Cerebellar nuclear complex (tissue), 1 donor: Measurements from ENCODE around the gene WIPF1.
"Not testable (repeated sequence)": the region's sequence is repeated elsewhere in the genome, so short reads cannot be mapped to it uniquely, and the experiment has no call there.

Source experiments
- DNase-seq, 2 experiments: peaks; one replicate each; lab custom pipeline; 2025; lab: John Stamatoyannopoulos, UW

WIPF1 gene

DNA sequence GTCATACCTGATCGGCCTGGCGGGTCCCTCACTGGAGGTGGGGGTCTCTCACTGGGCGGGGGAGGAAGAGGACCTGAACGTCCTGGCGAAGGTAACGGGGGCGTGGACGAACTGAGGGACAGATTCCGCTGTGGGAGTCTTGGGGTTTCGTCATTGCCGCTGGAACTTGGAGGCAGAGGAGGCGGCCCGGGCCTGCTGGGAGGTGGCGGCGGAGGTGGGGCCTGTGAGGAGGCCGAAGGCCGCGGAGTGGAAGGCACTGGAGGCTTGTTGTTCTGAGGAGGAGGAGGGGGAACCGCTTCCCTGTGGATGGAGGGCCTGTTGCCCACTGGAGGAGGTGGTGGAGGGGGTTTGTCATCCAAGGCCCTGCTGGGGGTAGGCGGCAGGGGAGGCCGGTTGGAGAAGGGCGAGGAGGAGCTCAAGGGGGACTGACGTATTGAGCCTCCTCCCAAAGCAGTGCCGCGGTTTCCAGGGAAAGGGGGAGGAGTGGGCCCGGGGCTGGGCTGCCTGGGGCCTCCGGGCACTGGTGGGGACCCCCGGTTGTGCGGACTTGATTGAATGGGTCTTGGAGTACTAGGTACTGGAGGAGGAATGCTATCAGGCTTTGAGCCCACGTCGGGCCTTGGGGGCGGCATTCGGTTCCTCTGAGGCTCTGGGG is 25.8 kb downstream of the WIPF1 start:
- no peak for DNase-seq

DNA sequence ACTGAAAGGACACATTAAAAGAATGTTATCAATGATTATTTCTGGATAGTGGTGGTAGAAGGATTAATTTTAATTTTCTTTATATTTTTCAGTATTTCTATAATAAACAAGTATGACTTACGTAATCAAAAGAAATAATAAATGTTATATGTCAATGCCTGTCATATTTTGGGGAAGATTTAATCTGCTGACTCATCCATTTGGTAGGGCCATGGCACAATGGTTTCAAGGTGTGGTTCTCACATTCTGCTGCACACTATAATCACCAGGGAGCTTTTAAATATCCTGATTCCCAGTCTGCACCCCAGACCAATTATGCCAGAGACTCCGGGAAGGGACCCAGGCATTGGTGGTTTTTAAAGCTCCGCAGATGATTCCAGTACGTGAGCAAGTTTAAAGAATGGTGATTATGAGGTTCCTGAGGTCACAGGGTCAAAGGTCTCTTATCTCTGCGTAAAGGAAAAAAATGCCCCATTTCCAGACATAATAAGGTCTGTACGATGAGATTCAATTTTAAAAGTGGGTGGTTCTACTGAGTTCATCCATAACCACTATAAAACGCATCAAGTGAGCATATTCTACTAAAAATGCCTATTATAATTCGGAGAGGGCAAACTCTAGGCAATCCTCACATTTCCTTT is 27.2 kb downstream of the WIPF1 start:
- DNase-seq = no peak

DNA sequence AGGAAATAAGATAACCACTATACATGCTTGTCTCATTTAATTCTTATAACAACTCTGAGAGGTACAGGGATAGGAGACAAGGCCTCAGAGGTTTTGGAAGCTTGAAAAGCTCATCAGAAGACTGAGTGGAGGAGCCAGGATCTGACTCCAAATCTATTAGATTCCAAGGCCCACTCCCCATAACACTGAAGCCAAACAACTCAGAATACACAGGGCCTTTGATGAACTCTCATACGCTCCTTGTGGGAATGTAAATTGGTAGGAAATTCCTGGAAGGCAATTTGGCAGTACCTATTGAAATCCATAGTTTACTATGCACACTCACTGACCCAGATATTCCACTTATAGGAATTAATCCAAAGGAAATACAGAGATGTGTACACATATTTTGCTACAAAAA is 27.9 kb downstream of the WIPF1 start:
- no peak for DNase-seq

DNA sequence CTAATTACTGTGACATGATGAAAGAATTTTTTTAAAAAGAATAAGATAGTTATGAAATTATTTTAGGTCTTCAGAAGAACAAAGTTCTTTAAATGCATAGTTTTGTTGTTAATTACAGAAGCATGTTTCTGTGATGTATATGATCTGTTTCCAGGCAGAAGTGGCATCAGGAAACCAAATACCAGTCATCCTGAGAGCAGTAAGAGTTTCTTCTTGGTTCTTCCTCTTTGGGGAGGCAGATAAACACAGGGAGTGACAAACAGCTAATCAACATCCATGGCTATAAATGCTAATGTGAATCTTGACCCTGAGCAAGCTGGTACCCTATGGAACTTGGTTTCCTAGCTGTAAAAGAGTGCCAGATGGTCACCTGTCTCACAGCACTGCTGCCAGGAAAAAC is 29.2 kb downstream of the WIPF1 start:
- DNase-seq = no peak

DNA sequence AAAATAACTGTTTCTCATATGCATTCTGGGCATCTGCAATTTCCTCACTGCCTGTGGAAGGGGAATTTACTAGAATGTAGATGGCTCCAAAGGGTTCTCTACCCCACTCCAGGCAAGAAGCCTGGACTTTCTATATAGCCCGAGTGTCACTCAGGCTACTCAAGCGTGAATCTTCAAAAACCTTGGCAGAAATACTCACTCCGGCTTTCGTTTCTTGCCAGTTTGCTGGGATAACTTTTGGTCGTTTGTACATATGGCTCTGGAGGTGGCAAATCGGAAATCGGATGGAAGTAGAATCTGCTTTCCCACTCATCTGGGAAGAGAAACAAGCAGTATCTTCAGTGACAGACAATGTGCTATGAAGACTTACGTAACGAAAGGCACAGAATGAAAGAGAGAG is 30.7 kb downstream of the WIPF1 start:
- DNase-seq = no peak

DNA sequence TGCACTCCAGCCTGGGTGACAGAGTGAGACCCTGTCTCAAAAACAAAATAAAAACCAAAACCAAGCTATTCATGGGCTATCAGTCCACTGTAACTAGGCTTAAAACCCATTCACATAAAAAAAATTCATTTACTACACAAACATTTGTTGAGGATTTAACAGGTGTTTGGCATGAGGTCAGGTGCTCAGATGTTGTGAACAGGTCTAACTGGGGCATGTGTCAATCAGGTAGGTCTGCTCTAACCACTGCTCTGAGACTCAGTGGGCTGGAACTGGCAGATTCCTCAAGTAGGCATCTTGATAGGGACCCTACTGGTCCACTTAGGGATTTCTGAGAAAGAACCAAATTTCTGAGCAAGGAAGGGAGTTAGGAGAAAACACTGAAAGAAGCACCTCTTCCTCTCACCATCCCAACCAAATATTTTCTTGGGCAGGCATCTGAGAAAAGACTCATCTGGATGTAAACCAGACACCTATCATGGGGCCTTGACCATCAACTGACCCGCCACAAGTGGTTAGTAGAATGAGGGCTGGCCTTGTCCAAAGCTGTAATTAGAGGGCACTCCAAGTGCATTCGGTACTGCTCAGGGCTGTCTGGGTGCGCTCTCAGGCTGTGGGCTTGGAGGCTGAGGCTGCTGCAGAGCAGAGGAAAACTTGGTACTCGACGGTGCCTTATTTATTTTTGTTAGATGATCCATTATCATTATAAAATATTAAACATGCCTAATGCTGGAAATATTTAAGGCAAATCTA is 33.9 kb downstream of the WIPF1 start:
- no peak for DNase-seq

DNA sequence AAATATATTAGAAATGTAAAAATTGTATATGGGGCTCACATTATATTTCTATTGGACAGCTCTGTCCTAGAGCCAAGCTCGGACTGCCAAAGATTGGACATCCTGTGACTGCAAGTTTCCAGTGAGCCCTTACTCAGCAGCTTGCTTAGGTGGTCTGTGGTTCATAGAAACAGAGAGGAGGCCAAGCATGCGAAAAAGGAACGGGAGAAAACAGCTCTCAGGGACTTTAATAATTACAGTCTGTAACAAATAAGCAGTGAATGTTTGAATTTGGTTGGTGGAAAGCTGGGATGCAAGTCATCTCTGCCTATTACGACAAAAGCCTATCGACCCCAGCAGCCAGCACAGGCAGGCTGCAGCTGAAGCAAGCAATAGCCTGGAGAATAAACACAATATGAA is 35.6 kb downstream of the WIPF1 start:
- no peak for DNase-seq

DNA sequence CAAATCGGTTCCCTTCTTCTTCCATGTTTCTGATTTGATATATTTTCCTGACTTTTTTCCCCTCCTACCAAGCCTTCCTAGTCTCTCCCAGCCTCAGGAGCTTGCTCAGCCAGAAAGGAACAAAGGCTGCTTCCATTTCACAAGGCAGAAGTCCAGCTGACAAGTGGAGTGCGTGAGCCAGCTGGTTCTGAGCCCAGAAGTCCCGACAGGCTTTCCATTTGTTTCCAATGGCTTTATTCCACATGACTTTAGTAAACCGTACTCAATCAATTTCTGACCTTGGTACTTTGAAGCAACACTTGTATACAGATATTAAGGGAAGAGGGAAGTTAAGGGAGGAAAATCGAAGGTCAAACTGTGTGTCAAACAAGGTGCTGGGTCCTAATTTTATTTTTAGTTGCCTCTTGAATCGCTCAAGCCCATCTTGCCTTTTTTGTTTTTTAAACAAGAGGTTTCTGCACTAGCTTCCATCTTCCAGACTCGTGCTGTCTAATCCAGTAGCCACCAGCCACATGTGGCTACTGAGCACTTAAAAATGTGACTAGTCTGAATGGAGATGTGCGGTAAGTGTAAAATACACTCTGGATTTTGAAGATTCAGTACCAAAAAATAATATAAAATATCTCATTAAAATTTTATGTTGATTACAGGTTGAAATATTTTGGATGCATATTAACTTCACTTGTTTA is 36.2 kb downstream of the WIPF1 start:
- DNase-seq = peak; percentile 53 to 85

DNA sequence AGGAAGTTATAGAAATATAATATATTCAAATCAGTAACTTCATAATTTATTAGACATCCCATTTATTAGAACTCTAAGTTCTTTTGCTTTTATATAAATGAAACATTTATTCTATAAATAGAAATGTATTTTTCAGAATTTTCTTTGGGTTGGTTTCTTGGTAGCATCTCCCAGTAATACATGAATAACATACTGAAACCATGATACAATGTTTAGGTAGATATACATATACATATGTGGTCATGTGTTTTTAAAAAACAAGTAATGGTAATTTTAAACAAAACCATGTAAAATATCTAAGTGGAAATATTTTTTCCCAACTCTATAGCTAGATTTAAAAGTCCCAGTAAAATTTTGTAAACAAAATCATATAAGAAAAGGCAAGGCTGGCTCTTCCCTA is 36.9 kb downstream of the WIPF1 start:
- DNase-seq = no peak

DNA sequence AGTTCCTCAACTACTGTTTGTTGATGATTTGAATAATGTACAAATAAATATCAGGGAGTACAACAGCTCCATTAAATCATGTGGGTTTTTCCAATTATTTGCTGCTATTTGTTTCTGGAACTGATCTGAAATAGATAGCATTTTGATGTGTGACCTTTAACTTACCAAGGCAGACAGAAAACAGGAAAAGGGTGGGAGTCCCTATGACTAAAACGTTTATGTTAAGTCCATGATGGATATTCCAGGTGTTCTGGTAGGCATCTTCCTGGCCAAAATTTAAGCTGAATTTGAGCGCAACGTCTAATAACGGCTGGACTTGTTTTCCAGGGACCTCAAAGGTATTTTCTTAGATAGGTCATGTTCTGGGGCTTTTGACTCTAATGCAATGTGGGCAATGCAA is 41.6 kb downstream of the WIPF1 start:
- DNase-seq = no peak

DNA sequence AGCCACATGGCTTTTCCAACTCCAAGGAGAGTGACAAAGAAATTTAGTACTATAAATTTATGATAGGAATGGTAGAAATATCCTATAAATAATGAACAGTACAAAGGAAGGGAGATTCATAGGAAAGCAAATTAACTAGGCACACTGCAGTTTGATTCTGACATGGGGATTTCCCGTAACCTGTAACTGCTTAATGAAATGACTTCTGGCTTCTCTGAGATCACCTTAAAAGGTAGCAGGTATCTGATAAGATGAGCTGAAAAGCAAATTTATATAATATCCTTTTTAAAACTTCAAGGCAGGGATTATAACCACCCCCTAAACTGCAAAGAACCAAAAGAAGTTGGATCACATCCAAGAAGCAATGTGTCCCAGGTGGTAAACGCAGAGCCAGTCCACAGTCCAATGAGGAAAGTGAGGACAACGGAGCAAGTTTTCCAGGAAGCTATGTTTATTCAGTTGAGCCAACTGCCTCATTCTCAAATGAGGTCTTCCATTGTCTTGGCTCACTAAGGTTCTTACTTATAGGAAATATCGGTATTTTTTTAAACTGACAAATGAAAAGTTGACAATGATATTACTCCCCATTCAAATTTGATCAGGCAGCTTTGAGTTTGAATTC is 43.0 kb downstream of the WIPF1 start:
- DNase-seq = no peak

DNA sequence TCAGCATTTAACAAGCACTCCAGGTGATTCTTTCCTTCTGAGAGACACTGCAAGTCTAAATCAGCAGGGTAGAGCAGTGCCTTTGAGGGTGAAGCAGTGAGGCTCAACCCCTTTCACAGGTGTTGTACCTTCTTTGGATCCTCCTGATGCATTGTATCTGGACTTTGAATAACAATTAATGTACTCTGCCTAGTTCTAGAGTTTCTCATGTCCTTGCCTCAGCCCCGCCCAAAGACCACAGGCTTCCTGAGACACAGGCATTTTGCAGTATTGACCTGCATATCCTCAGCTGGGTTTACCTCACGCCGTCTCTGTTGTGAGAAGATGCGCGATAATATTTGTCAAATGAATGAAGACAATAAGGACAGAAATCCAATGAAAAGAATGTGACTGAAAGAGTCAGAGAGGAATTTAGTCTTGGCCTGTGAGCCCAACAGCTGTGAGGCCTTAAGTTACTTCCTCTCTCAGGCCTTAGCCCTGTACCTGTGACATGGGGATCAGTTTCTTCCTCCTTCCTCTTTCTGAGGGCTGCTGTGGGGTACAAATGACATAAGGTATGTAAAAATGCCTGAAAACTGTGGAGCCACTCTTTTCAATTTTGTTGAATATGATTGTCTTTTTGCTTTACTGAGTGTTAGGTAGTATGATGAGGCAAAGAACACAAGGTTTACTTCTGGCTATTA is 43.7 kb downstream of the WIPF1 start:
- DNase-seq = no peak

DNA sequence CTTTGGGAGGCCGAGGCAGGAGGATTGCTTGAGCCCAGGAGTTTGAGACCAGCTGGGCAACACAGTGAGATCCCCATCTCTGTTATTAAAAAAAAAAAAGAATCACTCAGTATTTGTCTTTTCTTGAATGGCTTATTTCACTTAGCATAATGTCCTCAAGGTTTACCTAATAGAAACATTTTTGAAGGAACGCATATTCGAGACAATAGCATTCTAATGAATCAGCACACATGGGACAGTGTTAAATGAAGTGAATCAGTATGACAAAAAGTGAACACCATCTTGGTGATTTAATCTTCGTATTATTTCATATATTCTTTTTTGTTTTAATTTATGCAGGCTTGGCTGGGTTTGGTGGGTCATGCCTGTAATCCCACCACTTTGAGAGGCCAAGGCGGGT is 44.7 kb downstream of the WIPF1 start:
- DNase-seq = no peak

DNA sequence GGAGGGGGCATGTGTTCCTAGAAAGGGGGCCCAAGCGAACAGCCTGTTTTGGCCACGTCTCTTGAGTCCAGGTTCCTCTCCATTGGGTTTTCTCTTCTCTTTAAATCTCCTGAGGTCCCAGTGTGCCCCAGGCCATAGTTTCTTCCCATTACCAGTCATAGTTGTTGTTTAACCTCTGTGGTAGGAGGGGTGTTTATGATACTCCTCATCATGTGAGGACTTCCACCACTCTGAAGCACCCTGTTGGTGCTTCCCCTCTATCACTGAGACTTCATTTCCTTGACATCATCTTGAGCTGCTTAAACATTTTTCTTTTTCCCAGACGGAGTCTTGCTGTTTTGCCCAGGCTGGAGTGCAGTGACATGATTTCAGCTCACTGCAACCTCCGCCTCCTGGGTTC is 45.9 kb downstream of the WIPF1 start:
- no peak for DNase-seq

DNA sequence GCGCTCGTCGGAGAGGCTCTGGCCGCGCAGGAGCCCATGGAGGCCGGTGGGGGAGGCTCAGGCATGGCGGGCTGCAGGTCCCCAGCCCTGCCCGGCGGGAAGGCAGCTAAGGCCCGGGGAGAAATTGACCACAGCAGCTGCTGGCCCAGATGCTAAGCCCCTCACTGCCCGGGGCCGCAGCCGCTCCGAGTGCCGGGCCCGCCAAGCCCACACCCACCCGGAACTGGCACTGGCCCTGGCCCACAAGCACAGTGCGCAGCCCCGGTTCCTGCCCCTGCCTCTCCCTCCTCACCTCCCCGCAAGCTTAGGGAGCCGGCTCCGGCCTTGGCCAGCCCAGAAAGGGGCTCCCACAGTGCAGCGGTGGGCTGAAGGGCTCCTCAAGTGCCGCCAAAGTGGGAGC is 49.0 kb downstream of the WIPF1 start:
- DNase-seq = not testable (repeated sequence)

DNA sequence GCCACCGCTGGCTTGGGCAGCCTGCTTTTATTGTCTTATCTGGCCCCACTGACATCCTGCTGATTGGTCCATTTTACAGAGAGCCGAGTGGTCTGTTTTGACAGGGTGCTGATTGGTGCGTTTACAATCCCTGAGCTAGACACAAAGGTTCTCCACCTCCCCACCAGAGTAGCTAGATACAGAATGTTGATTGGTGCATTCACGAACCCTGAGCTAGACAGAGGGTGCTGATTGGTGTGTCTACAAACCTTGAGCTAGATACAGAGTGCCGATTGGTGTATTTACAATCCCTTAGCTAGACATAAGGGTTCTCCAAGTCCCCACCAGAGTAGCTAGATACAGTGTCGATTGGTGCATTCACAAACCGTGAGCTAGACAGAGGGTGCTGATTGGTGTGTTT is 49.6 kb downstream of the WIPF1 start:
- not testable (repeated sequence) for DNase-seq

DNA sequence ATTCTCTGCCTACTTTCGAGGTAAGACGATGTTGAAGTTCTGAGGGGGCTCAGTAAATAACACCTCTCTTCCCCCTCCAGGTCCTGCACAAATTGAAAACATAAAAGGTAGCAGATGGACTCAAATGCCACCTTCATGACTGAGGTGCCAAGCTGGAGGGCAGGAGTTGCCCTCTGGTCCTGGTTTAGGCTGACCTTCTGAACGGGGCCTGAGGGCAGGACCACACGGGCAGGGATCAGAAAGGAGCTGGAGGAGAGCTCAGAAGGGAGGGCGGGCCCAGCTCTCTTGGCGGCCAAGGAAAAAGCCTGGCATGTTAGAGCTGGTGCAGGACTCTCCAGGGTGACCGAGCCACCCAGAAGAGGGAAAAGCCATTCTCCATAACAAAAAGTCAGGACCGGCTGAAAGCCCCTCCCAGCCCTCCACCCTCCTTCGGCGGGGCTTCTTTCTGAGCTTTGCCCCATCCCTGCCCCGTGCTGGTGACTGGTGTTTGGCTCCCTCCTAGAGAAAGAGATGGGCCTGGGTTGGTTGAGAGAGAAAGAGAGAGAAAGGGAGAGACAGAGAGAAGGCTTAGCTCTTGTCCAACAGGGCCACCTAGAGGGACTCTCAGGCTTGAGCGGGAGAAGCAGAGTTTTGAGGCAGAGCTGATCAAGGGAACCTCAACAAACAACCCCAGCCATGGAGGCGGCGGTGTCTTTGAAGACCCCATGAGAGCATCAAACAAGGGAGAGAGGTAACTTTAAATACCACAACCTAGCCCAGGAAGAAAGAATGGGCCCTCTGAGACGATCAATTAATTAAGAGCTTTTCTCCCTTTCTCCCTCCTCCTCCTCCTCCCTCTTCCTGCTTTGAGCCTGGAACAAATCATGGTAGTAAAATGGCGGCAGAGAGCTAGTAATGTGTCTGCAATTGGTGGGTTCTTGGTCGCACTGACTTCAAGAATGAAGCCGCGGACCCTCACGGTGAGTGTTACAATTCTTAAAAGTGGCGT is 50.8 kb downstream of the WIPF1 start:
- no peak for DNase-seq

DNA sequence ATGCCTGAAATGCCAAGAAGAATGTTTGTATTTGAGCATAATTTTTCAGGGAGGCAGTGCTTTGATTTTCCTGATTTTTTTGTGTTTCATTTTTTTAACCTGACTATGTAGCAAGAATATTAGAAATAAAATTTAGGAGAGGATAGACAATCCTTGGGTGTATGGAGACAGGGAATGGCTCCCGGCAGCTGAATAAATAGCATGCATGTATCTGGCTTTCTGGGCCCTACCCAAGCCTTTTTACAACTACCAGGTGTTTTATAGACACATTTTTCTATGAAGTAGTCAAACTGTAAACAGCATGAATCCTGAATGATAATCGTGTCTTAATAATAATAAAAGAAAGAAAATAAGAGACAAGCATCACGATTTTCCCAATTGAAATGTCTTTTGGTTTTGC is 52.4 kb downstream of the WIPF1 start:
- no peak for DNase-seq

DNA sequence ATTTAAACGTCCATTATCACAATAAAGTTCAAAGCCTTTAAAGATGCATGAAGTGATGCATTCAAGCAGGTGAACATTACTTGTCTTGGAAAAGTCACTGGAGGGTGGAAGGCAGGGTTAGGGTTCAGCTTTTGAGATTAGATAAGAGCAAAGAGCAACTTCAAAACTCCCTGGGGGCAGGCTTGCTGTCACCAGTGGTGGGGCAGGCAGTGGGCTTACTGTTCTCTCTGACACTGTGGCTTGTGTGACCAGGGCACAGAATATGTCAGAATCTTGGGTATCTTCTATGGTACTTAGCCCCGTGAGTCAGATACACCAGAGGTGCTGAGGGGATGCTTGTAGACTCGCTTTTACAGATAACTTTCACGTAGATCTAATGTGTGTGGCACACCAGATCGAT is 52.8 kb downstream of the WIPF1 start:
- DNase-seq = no peak

DNA sequence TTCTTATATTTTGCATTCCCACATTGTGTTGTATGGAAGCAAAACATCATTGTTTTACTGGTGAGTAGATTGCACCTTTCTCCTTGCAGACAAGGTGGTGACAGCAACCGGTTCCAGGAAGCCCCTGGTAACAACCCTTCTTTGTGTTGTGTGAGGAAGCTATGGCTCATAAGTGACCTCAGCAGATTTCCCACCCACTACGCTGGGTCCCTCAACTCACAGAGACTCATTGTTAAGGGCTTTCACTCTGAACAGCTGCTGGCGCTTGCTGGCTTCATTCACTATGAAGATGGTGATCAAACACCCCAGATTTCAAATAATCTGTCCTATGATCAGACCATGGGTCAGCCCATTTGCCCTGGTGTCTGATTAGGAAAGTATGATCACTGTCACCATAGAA is 53.4 kb downstream of the WIPF1 start:
- no peak for DNase-seq

DNA sequence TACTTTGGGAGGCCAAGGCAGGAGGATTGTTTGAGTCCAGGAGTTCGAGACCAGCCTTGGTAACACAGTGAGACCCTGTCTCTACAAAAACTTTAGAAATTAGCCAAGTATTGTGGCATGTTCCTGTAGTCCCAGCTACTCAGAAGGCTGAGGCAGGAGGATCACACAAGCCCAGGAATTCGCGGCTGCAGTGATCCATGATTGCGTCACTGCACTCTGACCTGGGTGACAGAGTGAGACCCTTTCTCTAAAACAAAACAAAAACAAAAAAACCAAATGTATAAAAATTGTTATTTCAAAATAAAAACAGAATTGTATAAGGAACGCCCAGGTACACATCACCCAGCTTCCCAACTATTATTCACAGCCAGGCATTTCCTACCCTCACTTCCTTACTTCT is 56.7 kb downstream of the WIPF1 start:
- DNase-seq = no peak
